ENCODE measurements around the gene CTCF.

CTCF gene

DNA sequence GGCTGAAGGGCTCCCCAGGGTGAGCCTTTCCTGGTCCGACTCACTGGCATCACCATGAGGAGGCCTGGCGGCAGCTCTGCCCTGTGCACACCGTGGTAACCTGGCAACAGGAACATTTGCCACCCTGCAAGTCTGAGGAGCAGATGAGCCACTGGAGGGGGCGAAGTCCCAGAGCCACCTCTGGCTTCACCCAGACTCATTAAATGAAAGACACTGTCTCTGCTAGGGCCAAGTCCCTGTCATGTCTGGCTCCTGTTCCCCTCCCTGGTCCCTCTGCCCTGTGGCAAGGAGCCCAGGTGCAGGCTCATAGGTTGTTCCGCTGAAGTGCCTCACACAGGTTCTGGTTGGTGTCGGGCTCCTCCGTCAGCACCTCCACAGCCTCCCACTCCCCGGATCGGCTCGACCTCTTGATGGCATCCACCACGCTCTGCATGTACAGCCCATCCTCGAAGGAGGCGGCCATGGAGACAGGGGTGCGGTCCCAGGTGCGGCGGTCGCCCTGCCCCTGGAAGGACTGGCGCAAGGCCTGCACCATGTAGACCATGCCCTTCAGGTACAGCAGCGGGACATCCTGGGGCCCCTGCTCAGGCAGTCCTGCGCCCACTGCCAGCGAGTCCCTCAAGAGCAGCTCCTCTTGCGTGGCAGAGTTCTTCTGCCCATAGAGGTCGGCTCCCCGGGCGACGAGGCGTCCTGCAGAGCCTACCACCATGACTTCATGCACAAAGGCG, 112.7 kb downstream of the CTCF start:
- Histone ChIP-seq H3K27me3 (ENCODE audit: control insufficient read depth in 1 of 2, insufficient read depth in 2 of 2, low read length in 2 of 2) (no peaks in the 10 kb centered on the region), H3K9me3 (ENCODE audit: control insufficient read depth in 2 of 2, low read length in 2 of 2) (no peaks in the 10 kb centered on the region), H3K27ac (ENCODE audit: low read length) (no peak overlapping the region), H3K4me1 (ENCODE audit: control insufficient read depth, insufficient read depth, low read length) (peaks cover 27% of the 10 kb centered on the region), H3K36me3 (ENCODE audit: control insufficient read depth in 2 of 2, insufficient read depth in 2 of 2, low read length in 2 of 2) (peaks cover 0 to 3% of the 10 kb centered on the region in 2 donors), H3K4me3 (ENCODE audit: low read length in 2 of 2) (no peak overlapping the region), H3K9ac (ENCODE audit: low read length in 2 of 2) (no peak overlapping the region)

DNA sequence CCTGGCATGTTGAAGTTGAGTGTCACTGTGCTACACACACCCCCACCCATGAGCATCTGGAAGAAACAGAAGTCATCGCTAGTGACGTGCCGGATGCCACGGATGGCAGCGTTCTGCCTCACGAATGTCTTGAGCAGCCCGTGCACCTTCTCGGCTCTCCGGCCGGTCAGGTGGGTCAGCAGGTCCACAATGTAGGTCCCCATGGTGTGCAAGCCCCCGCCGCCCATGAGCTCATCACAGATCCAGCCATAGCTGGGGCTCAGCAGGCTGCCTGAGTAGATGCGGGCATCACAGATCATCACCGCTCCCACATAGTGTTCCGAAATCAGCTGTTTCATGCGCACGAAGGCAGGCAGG, 113.2 kb downstream of the CTCF start:
- Histone ChIP-seq H3K36me3 (ENCODE audit: control insufficient read depth in 2 of 2, insufficient read depth in 2 of 2, low read length in 2 of 2) (peaks cover 0 to 5% of the 10 kb centered on the region in 2 donors), H3K27ac (ENCODE audit: low read length) (no peak overlapping the region), H3K9me3 (ENCODE audit: control insufficient read depth in 2 of 2, low read length in 2 of 2) (no peaks in the 10 kb centered on the region), H3K27me3 (ENCODE audit: control insufficient read depth in 1 of 2, insufficient read depth in 2 of 2, low read length in 2 of 2) (no peaks in the 10 kb centered on the region), H3K4me3 (ENCODE audit: low read length in 2 of 2) (no peak overlapping the region), H3K9ac (ENCODE audit: low read length in 2 of 2) (no peak overlapping the region), H3K4me1 (ENCODE audit: control insufficient read depth, insufficient read depth, low read length) (peaks cover 27% of the 10 kb centered on the region)

DNA sequence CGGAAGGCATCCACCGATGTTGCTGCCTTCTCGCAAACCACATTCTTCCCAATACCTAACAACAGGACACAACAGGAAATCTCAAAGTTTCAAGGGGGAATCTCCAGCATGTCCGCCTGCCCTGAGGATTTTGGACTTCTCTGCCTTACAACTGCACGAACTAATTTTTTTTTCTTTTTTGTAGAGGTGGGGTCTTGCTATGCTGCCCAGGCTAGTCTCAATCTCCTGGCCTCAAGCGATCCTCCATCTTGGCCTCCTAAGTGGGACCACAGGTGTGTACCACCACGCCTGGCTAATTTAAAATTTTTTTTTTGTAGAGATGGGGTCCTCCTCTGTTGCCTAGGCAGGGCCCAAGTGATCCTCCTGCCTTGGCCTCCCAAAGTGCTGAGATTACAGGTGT, 113.7 kb downstream of the CTCF start:
- H3K4me1 ChIP-seq (ENCODE audit: control insufficient read depth, insufficient read depth, low read length) = peaks cover 27% of the 10 kb centered on the region
- no peaks in the 10 kb centered on the region for H3K9me3 ChIP-seq (ENCODE audit: control insufficient read depth in 2 of 2, low read length in 2 of 2)
- no peak overlapping the region for H3K27ac ChIP-seq (ENCODE audit: low read length)
- no peak overlapping the region for H3K9ac ChIP-seq (ENCODE audit: low read length in 2 of 2)
- no peaks in the 10 kb centered on the region for H3K27me3 ChIP-seq (ENCODE audit: control insufficient read depth in 1 of 2, insufficient read depth in 2 of 2, low read length in 2 of 2)
- peaks cover 2 to 7% of the 10 kb centered on the region in 2 donors for H3K36me3 ChIP-seq (ENCODE audit: control insufficient read depth in 2 of 2, insufficient read depth in 2 of 2, low read length in 2 of 2)
- H3K4me3 ChIP-seq (ENCODE audit: low read length in 2 of 2) = no peak overlapping the region

DNA sequence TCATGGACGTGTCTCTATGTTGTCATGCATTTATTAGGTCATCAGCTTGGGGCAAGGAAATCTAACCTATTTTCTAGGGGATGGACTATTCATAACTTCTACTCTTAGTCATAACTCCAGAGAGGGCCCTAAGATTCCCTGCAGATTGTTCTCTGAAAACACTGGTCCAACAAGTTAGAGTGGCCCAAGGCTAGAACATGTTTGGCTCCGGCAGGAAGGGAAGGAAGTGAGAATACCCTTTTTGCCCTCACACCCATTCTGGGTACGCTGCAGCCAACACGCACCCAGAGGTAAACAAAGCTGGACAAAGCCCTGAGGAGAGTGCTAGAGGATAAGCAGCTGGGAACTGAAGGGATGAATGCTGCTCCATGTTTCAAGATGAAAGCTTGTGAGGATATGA, 114.2 kb downstream of the CTCF start:
- no peaks in the 10 kb centered on the region for H3K27me3 ChIP-seq (ENCODE audit: control insufficient read depth in 1 of 2, insufficient read depth in 2 of 2, low read length in 2 of 2)
- H3K4me3 ChIP-seq (ENCODE audit: low read length in 2 of 2) = no peak overlapping the region
- H3K36me3 ChIP-seq (ENCODE audit: control insufficient read depth in 2 of 2, insufficient read depth in 2 of 2, low read length in 2 of 2) = peaks cover 4 to 7% of the 10 kb centered on the region in 2 donors
- no peaks in the 10 kb centered on the region for H3K9me3 ChIP-seq (ENCODE audit: control insufficient read depth in 2 of 2, low read length in 2 of 2)
- H3K4me1 ChIP-seq (ENCODE audit: control insufficient read depth, insufficient read depth, low read length) = peaks cover 27% of the 10 kb centered on the region
- no peak overlapping the region for H3K27ac ChIP-seq (ENCODE audit: low read length)
- H3K9ac ChIP-seq (ENCODE audit: low read length in 2 of 2) = no peak overlapping the region

DNA sequence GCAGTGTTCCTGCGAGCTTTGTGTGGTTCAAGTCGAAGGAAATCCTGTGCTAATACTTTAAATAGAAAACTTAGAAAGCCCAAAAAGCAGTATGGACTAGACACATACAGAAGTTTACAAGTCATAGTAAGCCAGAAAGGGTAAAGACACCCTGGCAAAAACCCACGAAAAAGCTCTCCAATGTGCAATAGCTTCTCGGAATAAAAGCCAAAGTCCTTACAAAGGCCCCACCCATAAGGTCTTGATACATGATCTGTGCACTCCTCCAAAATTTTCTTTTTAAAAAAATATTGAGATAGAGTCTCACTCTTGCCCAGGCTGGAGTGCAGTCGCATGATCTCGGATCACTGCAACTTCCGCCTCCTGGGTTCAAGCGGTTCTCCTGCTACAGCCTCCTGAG, 114.6 kb downstream of the CTCF start:
- H3K9me3 ChIP-seq (ENCODE audit: control insufficient read depth in 2 of 2, low read length in 2 of 2) = no peaks in the 10 kb centered on the region
- H3K4me3 ChIP-seq (ENCODE audit: low read length in 2 of 2) = no peak overlapping the region
- peaks cover 27% of the 10 kb centered on the region for H3K4me1 ChIP-seq (ENCODE audit: control insufficient read depth, insufficient read depth, low read length)
- H3K9ac ChIP-seq (ENCODE audit: low read length in 2 of 2) = no peak overlapping the region
- H3K27ac ChIP-seq (ENCODE audit: low read length) = no peak overlapping the region
- H3K36me3 ChIP-seq (ENCODE audit: control insufficient read depth in 2 of 2, insufficient read depth in 2 of 2, low read length in 2 of 2) = peaks cover 4 to 9% of the 10 kb centered on the region in 2 donors
- H3K27me3 ChIP-seq (ENCODE audit: control insufficient read depth in 1 of 2, insufficient read depth in 2 of 2, low read length in 2 of 2) = no peaks in the 10 kb centered on the region

DNA sequence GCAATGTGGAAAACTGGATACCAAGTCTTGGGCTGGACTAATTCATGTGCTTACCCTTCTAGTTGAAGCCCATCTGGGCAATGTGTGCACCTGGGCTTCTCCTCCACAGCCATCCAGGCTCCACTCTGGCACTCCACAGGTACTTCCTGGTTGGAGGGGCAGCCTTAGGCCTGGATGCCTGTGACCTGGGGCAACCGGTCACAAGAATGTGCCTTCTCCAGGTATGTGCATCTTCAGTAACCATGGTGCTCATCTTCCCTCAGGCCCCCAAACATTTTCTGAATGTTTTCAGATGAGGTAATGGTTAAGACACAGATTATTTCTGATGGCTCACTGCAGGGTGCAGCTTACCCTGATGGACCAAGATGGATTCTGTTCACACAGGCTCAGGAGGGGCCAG, 115.4 kb downstream of the CTCF start:
- Histone ChIP-seq H3K4me3 (ENCODE audit: low read length in 2 of 2) (no peak overlapping the region), H3K9ac (ENCODE audit: low read length in 2 of 2) (no peak overlapping the region), H3K36me3 (ENCODE audit: control insufficient read depth in 2 of 2, insufficient read depth in 2 of 2, low read length in 2 of 2) (peaks cover 4 to 9% of the 10 kb centered on the region in 2 donors), H3K9me3 (ENCODE audit: control insufficient read depth in 2 of 2, low read length in 2 of 2) (no peaks in the 10 kb centered on the region), H3K27me3 (ENCODE audit: control insufficient read depth in 1 of 2, insufficient read depth in 2 of 2, low read length in 2 of 2) (no peaks in the 10 kb centered on the region), H3K4me1 (ENCODE audit: control insufficient read depth, insufficient read depth, low read length) (peaks cover 27% of the 10 kb centered on the region), H3K27ac (ENCODE audit: low read length) (no peak overlapping the region)

DNA sequence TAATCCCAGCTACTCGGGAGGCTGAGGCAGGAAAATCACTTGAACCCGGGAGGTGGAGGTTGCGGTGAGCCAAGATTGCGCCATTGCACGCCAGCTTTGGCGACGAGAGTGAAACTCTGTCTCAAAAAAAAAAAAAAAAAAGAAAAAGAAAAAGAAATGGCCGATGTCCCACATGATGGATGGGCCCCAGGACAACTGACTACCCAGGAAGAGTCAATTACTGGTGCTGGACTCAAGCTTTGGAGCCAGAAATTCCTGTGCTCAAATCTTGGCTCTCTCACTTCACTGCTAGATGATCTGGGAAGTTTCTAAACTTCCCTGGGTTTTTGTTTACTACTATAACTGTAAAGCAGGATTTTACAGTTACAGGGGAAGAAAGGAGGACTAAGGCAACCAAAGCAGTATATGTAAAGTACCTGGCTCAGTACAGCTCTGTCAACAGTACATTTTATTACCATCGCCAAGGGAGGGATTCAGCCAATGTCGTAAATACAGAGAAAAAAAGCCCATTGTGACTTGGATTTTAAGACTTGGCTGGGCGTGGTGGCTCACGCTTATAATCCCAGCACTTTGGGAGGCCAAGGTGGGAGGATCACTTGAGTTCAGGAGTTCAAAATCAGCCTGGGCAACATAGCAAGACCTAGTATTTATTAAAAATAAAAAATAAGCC, 116.2 kb downstream of the CTCF start:
- H3K27me3 ChIP-seq (ENCODE audit: control insufficient read depth in 1 of 2, insufficient read depth in 2 of 2, low read length in 2 of 2) = no peaks in the 10 kb centered on the region
- no peak overlapping the region for H3K4me3 ChIP-seq (ENCODE audit: low read length in 2 of 2)
- H3K27ac ChIP-seq (ENCODE audit: low read length) = no peak overlapping the region
- no peak overlapping the region for H3K9ac ChIP-seq (ENCODE audit: low read length in 2 of 2)
- H3K9me3 ChIP-seq (ENCODE audit: control insufficient read depth in 2 of 2, low read length in 2 of 2) = no peaks in the 10 kb centered on the region
- H3K4me1 ChIP-seq (ENCODE audit: control insufficient read depth, insufficient read depth, low read length) = peaks cover 19% of the 10 kb centered on the region
- peaks cover 5 to 10% of the 10 kb centered on the region in 2 donors for H3K36me3 ChIP-seq (ENCODE audit: control insufficient read depth in 2 of 2, insufficient read depth in 2 of 2, low read length in 2 of 2)

DNA sequence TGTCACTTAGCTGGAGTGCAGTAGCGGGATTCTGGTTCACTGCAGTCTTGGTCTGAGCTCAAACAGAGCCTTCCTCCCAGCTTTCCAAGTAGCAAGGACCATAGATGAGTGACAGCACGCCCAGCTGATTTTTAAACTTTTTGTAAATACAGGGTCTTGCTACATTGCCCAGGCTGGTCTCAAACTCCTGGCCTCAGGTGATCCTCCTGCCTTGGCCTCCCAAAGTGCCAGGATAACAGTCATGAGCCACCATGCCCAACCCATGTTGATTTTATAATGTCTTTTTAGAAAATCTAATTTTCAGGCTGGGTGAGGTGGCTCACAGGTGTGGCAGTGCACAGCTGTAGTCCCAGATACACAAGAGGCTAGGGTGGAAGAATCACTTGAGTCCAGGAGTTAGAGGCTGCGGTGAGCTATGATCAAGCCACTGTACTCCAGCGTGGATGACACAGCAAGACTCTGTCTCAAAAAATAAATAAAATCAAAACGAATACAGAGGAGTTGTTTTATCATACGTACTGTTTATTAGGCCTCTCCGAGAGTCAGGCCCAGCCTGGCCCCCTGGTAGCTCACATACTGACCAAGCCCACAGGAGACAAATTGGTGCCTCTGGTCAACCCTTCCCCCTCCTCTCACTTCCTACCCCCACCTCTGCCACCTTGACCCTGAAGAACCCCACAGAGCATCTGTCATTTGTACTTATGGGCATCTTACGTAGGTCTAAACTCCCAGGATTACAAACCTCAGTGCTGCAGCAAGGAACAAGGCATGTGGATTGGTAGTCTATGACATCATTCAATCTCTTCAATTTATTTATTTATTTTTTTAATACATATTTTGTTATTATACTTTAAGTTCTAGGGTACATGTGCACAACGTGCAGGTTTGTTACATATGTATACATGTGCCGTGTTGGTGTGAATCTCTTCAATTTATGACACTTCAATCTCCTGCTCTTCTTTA, 117.9 kb downstream of the CTCF start:
- Histone ChIP-seq H3K4me3 (ENCODE audit: low read length in 2 of 2) (no peak overlapping the region), H3K27me3 (ENCODE audit: control insufficient read depth in 1 of 2, insufficient read depth in 2 of 2, low read length in 2 of 2) (no peaks in the 10 kb centered on the region), H3K9ac (ENCODE audit: low read length in 2 of 2) (no peak overlapping the region), H3K36me3 (ENCODE audit: control insufficient read depth in 2 of 2, insufficient read depth in 2 of 2, low read length in 2 of 2) (peaks cover 12 to 17% of the 10 kb centered on the region in 2 donors), H3K4me1 (ENCODE audit: control insufficient read depth, insufficient read depth, low read length) (peaks cover 7% of the 10 kb centered on the region), H3K27ac (ENCODE audit: low read length) (no peak overlapping the region), H3K9me3 (ENCODE audit: control insufficient read depth in 2 of 2, low read length in 2 of 2) (no peaks in the 10 kb centered on the region)

DNA sequence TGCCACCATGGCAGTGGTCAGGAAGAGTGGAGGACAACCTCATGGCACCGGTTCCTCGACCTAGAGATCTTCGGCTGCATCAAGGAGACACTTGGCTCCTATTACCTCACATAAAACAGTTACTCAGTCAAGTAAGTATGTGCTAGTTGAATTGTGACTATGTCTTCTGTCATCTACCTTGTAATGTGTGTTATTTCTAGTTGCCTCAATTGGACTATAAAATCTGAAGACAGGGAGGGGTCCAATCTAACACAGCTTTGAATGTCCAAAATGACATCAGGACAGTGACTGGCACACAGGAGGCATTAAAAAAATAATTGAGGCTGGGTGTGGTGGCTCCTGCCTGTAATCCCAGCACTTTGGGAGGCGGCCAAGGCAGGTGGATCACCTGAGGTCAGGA, 121.4 kb downstream of the CTCF start:
- no peak overlapping the region for H3K4me3 ChIP-seq (ENCODE audit: low read length in 2 of 2)
- no peak overlapping the region for H3K27ac ChIP-seq (ENCODE audit: low read length)
- H3K4me1 ChIP-seq (ENCODE audit: control insufficient read depth, insufficient read depth, low read length) = peaks cover 2% of the 10 kb centered on the region
- H3K9ac ChIP-seq (ENCODE audit: low read length in 2 of 2) = no peak overlapping the region
- no peaks in the 10 kb centered on the region for H3K9me3 ChIP-seq (ENCODE audit: control insufficient read depth in 2 of 2, low read length in 2 of 2)
- H3K27me3 ChIP-seq (ENCODE audit: control insufficient read depth in 1 of 2, insufficient read depth in 2 of 2, low read length in 2 of 2) = no peaks in the 10 kb centered on the region
- peaks cover 14 to 21% of the 10 kb centered on the region in 2 donors for H3K36me3 ChIP-seq (ENCODE audit: control insufficient read depth in 2 of 2, insufficient read depth in 2 of 2, low read length in 2 of 2)

DNA sequence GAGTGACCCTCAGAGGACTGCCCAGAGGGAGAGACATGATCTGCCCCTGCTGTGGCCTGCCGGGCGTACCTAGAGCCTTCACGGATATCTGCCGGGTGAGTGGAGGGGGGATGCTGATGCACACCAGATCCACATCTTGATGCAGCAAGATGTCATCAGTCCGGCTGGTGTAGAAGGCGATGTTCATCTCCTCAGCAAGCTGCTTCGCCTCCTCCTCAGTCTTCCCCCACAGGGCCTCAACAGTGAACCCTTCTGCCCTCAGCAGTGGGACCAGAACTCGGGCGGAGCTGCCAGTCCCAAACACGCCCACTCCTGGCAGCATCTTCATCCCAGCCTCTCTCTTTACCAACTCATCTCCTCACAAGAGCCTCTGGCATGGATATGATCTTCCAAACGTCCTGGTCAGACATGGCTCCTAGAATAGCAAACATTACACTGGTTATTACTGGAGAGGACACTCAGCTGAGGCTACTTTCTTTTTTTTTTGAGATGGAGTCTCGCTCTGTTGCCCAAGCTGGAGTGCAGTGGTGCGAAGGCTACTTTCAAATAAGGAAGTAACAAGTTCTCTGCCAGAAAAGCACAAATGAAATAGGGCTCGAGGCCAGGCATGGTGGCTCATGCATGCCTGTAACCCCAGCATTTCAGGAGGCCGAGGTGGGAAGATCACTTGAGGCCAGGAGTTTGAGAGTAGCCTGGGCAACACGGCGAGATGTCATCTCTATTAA, 123.2 kb downstream of the CTCF start:
- Histone ChIP-seq H3K4me1 (ENCODE audit: control insufficient read depth, insufficient read depth, low read length) (no peaks in the 10 kb centered on the region), H3K9ac (ENCODE audit: low read length in 2 of 2) (no peak overlapping the region), H3K9me3 (ENCODE audit: control insufficient read depth in 2 of 2, low read length in 2 of 2) (no peaks in the 10 kb centered on the region), H3K27ac (ENCODE audit: low read length) (no peak overlapping the region), H3K36me3 (ENCODE audit: control insufficient read depth in 2 of 2, insufficient read depth in 2 of 2, low read length in 2 of 2) (peaks cover 14 to 19% of the 10 kb centered on the region in 2 donors), H3K4me3 (ENCODE audit: low read length in 2 of 2) (no peak overlapping the region), H3K27me3 (ENCODE audit: control insufficient read depth in 1 of 2, insufficient read depth in 2 of 2, low read length in 2 of 2) (no peaks in the 10 kb centered on the region)
